Measurements from ENCODE around the gene PRDM16.

DNA sequence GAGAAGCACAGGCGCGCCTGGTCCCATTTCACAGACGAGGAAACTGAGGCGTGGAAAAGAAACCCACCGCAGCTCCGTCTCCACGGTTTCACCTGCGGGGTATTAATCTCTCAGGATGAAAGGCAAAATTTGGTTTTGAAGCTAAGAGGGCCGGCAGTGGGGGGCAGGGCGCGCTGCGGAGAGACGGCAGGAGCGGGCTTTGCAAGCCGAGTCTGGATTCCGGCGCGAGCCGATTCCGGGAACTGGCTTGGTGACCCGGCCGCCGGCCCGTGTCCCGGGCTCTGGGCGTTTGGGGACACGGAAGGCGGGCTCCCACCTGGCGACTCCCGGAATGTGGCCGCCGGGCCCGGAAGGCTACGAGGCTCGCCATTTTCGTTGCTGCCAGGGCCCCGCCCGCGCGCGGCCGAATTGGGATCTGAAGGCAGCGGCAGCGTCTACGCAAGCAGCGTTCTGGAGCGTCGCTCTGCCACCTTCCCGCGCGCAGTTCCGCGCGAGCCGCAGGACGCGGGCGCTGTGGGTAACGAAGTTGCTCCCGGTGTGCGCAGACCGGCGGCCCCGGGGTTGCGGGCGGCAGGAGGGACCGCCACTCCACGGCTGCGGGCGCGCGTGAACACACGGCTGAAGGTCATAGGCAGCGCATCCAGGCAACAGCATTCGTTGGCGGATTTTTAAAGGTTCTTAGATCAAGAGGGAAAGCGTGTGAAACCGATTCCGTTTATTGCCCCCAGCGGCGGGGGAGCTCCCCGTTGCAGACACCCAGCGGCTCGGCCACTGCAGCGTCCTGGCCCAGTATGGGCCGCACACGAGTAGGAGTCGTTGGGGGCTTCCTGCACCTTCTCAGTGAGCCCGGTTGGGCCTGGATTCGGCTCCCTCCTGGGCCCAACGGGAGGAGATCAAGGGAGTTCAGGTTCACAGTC lies 5.4 kb upstream of the PRDM16 start:
- TF ChIP-seq YY1 (IDR thresholded peaks at IDR 0.05; ENCODE audit: insufficient read depth, insufficient read length): no peak
- TF ChIP-seq ZNF274 (IDR thresholded peaks at IDR 0.05; ENCODE audit: low read depth, low read length): no peak
- TF ChIP-seq SUZ12 (IDR thresholded peaks at IDR 0.05; ENCODE audit: extremely low read depth, insufficient read depth, insufficient read length): peak; percentile 25
